Subcutaneous adipose tissue (tissue), 4 donors: ENCODE measurements around the gene YAF2. TPM values are rescaled to one million over a fixed set of nuclear protein-coding genes. Genes with fewer than 3 reads are reported as not detected.

Experiments used
- CTCF ChIP-seq: fragments of 450-650 bp; IDR thresholded peaks from one replicate; pipeline ENCODE4 v1.5.1; 2016; ENCODE audit warnings: low read depth, mild to moderate bottlenecking, control low read depth, antibody characterized with exemption, moderate library complexity
- total RNA-seq, 4 donors: library from RNA; depleted of rRNA; stranded (reverse); fragments of >200 nt; gene quantifications; one replicate each; pipeline ENCODE4 v1.1.0, GENCODE V29; 2016

Gene YAF2
- total RNA-seq, 4 donors from 2014 or later, result 30.6 to 51.6 (median 41.6) TPM

GRCh38 chr12:42281844-42282243 lies 43.8 kb upstream of the YAF2 start:
- no peak for TF ChIP-seq CTCF

- no peak for TF ChIP-seq CTCF
Measured at GRCh38 chr12:42281278-42281677, 43.2 kb upstream of the YAF2 start.

GRCh38 chr12:42278128-42278510 lies 40.1 kb upstream of the YAF2 start:
- TF ChIP-seq CTCF, result no peak

GRCh38 chr12:42277396-42278127 lies 39.5 kb upstream of the YAF2 start:
- no peak for TF ChIP-seq CTCF

GRCh38 chr12:42275499-42275898 lies 37.5 kb upstream of the YAF2 start:
- TF ChIP-seq CTCF, result no peak

- TF ChIP-seq CTCF, result no peak
Measured at GRCh38 chr12:42273706-42274105, 35.7 kb upstream of the YAF2 start.

GRCh38 chr12:42270596-42270995 lies 32.5 kb upstream of the YAF2 start:
- no peak for TF ChIP-seq CTCF
